IPS-18a (cell line): ENCODE measurements around the gene KCNIP4.

Experiments used
- H3K27ac ChIP-seq: one replicate; pipeline ENCODE4 v1.5.1; 2013; ENCODE audit warnings: low read length
- H3K27me3 ChIP-seq: one replicate; pipeline ENCODE4 v1.6.1; 2013; ENCODE audit warnings: mild to moderate bottlenecking, low read length; ENCODE audit not compliant: control insufficient read depth, insufficient read depth
- H3K36me3 ChIP-seq: one replicate; pipeline ENCODE4 v1.6.1; 2013; ENCODE audit warnings: low read depth, low read length; ENCODE audit not compliant: control insufficient read depth
- H3K4me1 ChIP-seq: one replicate; pipeline ENCODE4 v1.6.1; 2013; ENCODE audit warnings: low read depth, low read length; ENCODE audit not compliant: control insufficient read depth
- H3K4me3 ChIP-seq: one replicate; pipeline ENCODE4 v1.5.1; 2013; ENCODE audit warnings: low read length
- H3K9ac ChIP-seq: one replicate; pipeline ENCODE4 v1.6.1; 2013; ENCODE audit warnings: mild to moderate bottlenecking, low read length, moderate library complexity
- H3K9me3 ChIP-seq: one replicate; pipeline ENCODE4 v1.6.1; 2013; ENCODE audit warnings: low read depth, low read length; ENCODE audit not compliant: control insufficient read depth

The KCNIP4 gene

DNA sequence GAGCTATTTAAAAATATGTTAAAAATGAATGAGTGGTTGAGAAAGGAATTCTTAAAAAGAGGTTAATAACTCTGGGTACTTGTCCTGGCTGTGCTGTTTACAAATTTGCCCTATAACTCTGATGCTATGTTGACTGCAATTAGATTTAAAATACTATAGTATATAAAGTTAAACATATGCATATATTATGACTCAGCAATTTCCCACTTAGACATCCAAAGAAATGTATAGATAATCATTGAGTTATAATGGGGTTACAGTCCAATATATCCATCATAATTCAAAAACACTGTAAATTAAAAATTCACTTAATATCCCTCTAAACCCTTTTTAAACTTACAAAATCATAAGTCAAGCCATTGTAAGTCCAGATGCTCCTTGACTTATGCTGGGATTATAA, 818.0 kb downstream of the KCNIP4 start:
- Histone ChIP-seq H3K4me1 (no peaks in the 10 kb centered on the region), H3K27ac (no peak overlapping the region), H3K36me3 (no peaks in the 10 kb centered on the region), H3K9me3 (no peaks in the 10 kb centered on the region), H3K4me3 (no peak overlapping the region), H3K27me3 (no peaks in the 10 kb centered on the region), H3K9ac (no peak overlapping the region)

DNA sequence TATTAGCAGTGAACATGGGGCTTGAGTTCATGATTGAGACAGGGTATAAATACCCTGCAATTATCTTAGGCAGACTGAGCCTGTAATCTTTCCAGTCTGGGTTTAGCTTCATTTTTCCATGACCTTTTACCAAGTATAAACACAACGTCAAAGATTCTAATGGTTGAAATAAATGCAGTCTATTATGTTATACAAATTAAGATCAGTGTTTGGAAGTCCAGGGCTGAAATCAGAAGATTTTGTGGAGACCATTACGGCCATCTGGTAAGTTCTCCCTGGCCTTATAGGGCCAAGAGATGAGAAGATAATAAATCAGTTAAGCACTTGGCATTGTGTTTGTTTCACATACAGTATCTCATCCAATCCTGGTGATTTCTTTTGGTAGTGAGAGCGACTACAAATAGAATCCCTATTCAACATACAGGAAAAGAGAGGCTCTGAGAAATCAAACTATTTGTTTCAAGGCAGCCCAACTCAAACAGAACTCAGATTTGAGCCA, 822.5 kb downstream of the KCNIP4 start:
- no peaks in the 10 kb centered on the region for H3K9me3 ChIP-seq
- H3K9ac ChIP-seq, result no peak overlapping the region
- H3K4me1 ChIP-seq, result no peaks in the 10 kb centered on the region
- no peak overlapping the region for H3K27ac ChIP-seq
- no peaks in the 10 kb centered on the region for H3K36me3 ChIP-seq
- H3K4me3 ChIP-seq, result no peak overlapping the region
- no peaks in the 10 kb centered on the region for H3K27me3 ChIP-seq

DNA sequence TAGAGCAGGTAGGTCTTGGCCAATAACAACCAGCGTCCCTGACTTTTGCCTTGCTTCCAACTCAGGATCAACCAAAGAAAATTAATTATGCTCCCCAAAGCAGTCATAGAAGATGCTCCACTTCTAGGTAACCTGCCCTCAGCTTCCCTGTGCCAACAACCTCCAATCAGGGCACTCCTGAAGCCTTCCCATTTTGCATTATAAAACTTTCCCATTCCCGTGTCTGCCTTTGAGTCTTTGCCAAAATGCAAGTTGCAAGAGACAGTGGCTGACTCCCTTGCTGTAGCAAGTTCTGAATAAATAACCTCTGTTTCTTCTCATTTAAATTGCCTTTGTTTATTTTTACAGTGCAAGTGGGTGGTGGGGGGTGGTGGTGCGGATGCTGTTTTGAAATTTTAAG, 830.3 kb downstream of the KCNIP4 start:
- Histone ChIP-seq H3K4me3 (no peak overlapping the region), H3K9ac (no peak overlapping the region), H3K36me3 (no peaks in the 10 kb centered on the region), H3K27me3 (no peaks in the 10 kb centered on the region), H3K9me3 (no peaks in the 10 kb centered on the region), H3K4me1 (no peaks in the 10 kb centered on the region), H3K27ac (no peak overlapping the region)

DNA sequence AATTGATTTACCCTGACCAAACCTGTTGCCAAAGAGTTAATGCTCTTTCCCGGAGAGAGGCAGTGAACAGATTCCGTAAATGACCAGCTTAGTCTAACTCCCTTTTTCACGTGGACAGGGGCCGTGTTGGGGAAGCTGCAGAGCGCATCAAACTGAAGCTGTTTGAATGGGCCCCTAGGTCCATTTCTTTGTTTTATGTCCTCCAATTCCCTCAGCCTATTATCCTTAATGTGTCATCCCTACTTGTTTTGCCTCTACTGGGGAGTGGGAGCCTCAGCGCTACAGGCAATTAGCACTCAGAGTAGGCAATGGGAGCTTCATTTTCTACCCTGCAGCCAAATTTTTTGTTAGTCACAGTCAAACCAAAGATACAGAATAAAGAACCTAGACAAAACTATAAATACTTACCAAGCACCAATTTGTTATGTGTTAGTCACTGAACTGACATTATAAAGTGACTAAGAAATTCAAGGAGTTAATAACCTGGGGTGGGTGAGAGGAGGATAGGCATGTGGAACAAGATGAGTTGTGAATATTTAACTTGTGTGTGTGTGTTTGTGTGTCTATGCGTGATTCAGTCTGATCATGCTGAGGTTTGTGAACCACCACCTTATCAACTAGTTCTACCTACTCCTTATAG, 830.9 kb downstream of the KCNIP4 start:
- Histone ChIP-seq H3K27ac (no peak overlapping the region), H3K27me3 (no peaks in the 10 kb centered on the region), H3K36me3 (no peaks in the 10 kb centered on the region), H3K9me3 (no peaks in the 10 kb centered on the region), H3K4me3 (no peak overlapping the region), H3K9ac (no peak overlapping the region), H3K4me1 (no peaks in the 10 kb centered on the region)

DNA sequence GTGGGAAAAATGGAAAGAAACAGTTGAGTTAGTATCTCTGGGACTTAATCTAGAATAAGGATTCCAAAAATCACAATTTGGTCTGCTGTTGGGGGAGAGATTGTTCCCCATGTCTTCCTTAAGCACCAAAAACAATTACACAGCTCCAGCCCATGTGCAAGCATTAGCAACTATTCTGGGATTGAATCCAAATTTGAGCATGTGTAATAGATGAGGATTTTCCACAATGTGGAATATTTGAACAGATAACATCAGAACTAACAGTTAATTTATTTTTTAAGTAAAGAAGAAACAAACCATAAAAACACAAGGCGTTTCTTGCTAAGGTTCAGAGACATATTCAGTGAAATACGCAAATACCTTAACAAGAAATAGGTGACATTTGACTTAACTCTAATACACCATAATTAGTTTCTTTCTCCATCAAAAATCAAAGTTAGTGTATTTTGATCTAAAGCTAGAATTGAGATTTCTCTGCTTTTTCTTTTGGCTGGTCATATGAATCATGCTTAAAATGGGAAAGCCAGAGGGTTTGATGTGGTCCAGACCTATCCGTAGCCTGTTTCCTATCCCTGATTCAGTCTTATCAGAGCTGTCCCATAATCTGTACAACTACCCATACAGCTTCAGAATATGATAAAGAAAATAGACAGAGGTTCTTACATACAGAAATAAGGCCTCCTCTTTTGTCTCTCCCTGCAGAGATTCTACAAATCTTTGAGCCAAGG, 834.9 kb downstream of the KCNIP4 start:
- H3K4me3 ChIP-seq, result no peak overlapping the region
- no peaks in the 10 kb centered on the region for H3K4me1 ChIP-seq
- no peak overlapping the region for H3K27ac ChIP-seq
- H3K27me3 ChIP-seq, result no peaks in the 10 kb centered on the region
- no peaks in the 10 kb centered on the region for H3K36me3 ChIP-seq
- peaks cover 4% of the 10 kb centered on the region for H3K9me3 ChIP-seq
- no peak overlapping the region for H3K9ac ChIP-seq

DNA sequence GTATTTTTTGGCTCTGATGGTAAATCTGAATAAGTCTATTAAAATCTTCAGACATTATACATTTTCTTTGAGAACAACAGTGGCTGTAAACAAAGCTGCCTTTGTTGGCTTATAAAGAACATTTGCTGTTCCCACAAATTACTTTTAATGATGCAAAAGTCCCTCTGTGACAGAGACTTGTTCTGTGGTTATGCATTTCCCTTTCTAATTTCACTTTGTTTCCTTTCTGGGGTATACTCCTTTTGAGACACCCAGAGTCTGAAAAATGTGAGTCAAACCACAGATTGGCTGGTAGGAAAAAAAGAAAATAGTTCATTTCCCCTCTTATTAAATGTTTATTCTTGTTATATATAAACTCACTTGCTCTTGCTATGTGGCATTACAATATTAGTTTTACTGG, 845.9 kb downstream of the KCNIP4 start:
- no peaks in the 10 kb centered on the region for H3K4me1 ChIP-seq
- H3K27me3 ChIP-seq, result no peaks in the 10 kb centered on the region
- H3K4me3 ChIP-seq, result no peak overlapping the region
- H3K27ac ChIP-seq, result no peak overlapping the region
- H3K36me3 ChIP-seq, result no peaks in the 10 kb centered on the region
- no peak overlapping the region for H3K9ac ChIP-seq
- no peaks in the 10 kb centered on the region for H3K9me3 ChIP-seq

DNA sequence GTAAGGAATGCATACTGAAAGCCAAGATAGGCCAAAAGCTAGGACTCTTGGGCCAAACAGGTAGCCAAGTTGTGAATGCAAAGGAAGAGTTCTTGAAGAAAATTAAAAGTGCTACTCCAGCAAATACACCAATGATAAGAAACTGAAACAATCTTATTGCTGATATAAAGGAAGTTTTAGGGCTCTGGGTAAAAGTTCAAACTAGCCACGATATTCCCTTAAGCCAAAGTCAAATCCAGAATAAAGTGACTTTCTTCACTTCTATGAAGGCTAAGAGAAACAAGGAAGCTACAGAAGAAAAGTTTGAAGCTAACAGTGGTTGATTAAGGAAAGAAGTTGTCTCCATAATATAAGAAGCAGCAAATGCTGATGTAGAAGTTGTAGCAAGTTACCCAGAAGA, 850.7 kb downstream of the KCNIP4 start:
- Histone ChIP-seq H3K27me3 (no peaks in the 10 kb centered on the region), H3K27ac (no peak overlapping the region), H3K4me1 (no peaks in the 10 kb centered on the region), H3K36me3 (no peaks in the 10 kb centered on the region), H3K4me3 (no peak overlapping the region), H3K9ac (no peak overlapping the region), H3K9me3 (no peaks in the 10 kb centered on the region)

DNA sequence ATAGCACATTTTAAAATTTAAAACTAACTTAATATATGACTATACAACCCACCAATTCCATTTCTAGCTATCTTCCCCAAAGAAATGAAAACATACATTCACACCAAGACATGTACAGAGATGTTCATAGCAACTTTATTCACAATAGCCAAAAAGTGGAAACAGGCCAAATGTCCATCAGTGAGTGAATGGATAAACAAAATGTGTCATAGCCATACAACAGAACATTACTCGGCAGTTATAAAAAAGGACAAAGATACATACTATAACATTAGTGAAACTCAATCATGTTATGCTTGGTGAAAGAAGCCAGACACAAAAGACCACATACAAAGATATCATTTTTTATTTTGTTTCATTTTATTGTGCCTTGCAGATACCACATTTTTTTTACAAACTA, 851.5 kb downstream of the KCNIP4 start:
- H3K9ac ChIP-seq, result no peak overlapping the region
- no peaks in the 10 kb centered on the region for H3K27me3 ChIP-seq
- no peaks in the 10 kb centered on the region for H3K4me1 ChIP-seq
- H3K27ac ChIP-seq, result no peak overlapping the region
- no peak overlapping the region for H3K4me3 ChIP-seq
- H3K36me3 ChIP-seq, result no peaks in the 10 kb centered on the region
- no peaks in the 10 kb centered on the region for H3K9me3 ChIP-seq

DNA sequence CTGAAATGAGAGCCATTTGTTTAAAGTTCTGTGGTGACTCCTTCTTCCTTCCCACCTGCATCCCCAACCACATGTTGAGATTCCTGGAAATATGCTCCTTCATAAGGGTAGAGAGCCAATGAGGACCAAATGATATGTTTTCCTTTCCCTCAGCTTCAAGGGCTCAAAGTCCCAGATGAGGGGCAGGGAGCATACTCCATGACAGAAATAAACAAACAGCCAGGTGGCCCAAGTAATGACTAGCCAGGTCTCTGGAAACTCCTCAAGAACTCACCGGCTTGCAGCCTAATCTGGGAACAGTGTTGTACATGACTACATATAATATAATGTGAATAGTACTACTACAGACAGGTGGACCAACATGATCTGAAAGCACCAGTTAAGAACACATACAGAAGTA, 856.0 kb downstream of the KCNIP4 start:
- Histone ChIP-seq H3K27ac (no peak overlapping the region), H3K9me3 (no peaks in the 10 kb centered on the region), H3K4me3 (no peak overlapping the region), H3K36me3 (no peaks in the 10 kb centered on the region), H3K9ac (no peak overlapping the region), H3K27me3 (no peaks in the 10 kb centered on the region), H3K4me1 (no peaks in the 10 kb centered on the region)

DNA sequence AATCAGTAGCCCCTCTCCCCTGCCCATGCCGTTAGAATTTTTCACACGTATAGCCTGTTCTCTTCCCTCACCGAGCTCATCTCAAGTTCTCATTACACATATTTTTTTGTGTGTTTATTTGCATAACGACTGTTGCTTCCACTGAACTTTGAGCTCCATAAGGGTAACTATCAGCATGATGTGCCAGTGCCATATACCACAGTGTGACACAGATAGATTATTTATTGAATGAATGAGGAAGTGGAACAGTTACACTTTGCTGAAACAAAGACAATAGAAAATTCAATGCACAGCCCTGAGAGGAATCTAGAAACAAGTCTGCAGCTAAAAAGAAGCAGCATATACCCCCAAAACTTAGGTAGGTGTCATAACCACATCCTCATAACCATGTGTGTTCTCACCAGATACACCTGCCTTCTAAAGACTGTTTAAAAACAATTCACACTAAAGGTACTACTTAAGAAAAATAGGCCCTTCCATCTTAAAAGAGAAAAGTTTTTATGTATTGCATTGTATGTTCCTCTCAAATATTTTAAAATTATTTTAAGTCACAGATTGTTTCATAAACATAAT, 858.4 kb downstream of the KCNIP4 start:
- Histone ChIP-seq H3K36me3 (no peaks in the 10 kb centered on the region), H3K27me3 (no peaks in the 10 kb centered on the region), H3K9ac (no peak overlapping the region), H3K4me1 (no peaks in the 10 kb centered on the region), H3K27ac (no peak overlapping the region), H3K4me3 (no peak overlapping the region), H3K9me3 (no peaks in the 10 kb centered on the region)

DNA sequence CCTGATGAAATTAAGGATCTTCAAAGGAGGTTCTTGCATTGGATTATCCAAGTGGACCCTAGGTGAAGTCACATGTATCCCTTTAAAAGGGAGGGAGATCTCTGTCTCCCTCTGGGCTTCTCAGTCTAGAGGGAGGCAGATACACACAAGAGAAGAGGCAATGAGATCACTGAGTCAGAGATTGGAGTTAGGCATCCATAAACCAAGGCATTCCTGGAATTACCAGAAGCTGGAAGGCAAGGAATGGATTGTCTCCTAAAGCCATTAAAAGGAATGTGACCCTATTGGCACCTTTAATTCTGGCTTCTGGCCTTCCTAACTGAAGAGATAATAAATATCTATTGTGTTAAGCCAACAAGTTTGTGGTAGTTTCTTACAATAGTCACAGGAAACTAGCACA, 865.2 kb downstream of the KCNIP4 start:
- no peak overlapping the region for H3K9ac ChIP-seq
- no peaks in the 10 kb centered on the region for H3K27me3 ChIP-seq
- peaks cover 4% of the 10 kb centered on the region for H3K4me1 ChIP-seq
- no peak overlapping the region for H3K27ac ChIP-seq
- no peaks in the 10 kb centered on the region for H3K36me3 ChIP-seq
- no peak overlapping the region for H3K4me3 ChIP-seq
- H3K9me3 ChIP-seq, result no peaks in the 10 kb centered on the region

DNA sequence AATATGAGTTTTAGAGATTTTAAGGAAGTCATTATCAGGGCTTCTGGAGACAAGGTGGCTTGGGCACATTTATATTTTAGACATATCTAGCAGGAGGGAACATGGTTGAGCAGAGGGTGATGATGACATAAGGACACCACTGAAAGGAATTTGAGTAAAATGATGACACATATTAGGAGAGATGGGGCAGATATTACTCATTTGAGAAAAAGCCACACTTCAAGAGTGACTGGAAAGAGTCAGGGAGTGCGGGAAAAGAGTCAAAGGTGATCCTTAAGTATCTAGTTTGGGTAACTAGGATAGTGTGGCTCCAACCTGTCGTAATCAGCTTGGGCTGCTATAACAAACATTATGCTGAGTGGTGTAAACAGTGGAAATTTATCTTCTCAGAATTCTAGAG, 870.6 kb downstream of the KCNIP4 start:
- Histone ChIP-seq H3K9ac (no peak overlapping the region), H3K27me3 (no peaks in the 10 kb centered on the region), H3K4me3 (no peak overlapping the region), H3K27ac (no peak overlapping the region), H3K9me3 (no peaks in the 10 kb centered on the region), H3K4me1 (no peaks in the 10 kb centered on the region), H3K36me3 (no peaks in the 10 kb centered on the region)
